GM11168 (cell line): ENCODE results near the gene TMCO4.

Experiments used
- in situ Hi-C: fragments of 300-500 bp; cut with MboI; formaldehyde crosslinking; loops from one replicate; pipeline ENCODE4 v1.12.0; 2022; ENCODE audit warnings: low sequenced_read_pairs; ENCODE audit not compliant: unreplicated experiment

TMCO4 gene

GRCh38 chr1:19752083-19752696 is 47.5 kb downstream of the TMCO4 start:
- in situ Hi-C loops = no loop called here

DNA sequence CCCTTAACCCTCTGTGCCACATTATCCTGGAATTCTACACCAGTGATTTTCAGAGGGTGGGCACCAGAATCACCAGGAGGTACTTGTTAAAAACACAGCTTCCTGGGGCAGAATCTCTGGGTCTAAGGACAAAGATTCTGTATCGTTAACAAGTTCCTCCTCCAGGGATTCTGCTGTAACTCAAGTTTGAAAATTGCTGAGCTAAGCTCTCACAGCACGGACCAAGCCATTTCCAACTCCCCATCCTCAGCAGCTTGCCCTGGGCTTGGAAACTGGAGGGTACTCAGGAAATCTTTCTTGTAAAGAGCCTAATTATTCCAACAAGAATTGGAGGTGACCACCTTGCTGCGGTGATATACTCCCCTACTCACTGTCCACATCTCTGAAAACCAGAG is 48.8 kb downstream of the TMCO4 start:
- in situ Hi-C loops = no loop called here

- in situ Hi-C loops = no loop called here
Measured at GRCh38 chr1:19750101-19750881, 49.4 kb downstream of the TMCO4 start.

GRCh38 chr1:19749685-19750084 is 50.0 kb downstream of the TMCO4 start:
- in situ Hi-C loops = no loop called here

GRCh38 chr1:19747761-19748160 is 52.0 kb downstream of the TMCO4 start:
- in situ Hi-C loops = no loop called here

- in situ Hi-C loops = no loop called here
Measured at GRCh38 chr1:19744886-19745285, 54.8 kb downstream of the TMCO4 start.

GRCh38 chr1:19744335-19744743 is 55.4 kb downstream of the TMCO4 start:
- in situ Hi-C loops = no loop called here

- in situ Hi-C loops = no loop called here
Measured at GRCh38 chr1:19743793-19744192, 55.9 kb downstream of the TMCO4 start.

- in situ Hi-C loops = no loop called here
Measured at GRCh38 chr1:19743180-19743579, 56.5 kb downstream of the TMCO4 start.

- in situ Hi-C loops = no loop called here
Measured at GRCh38 chr1:19739628-19740027, 60.1 kb downstream of the TMCO4 start.

- in situ Hi-C loops = no loop called here
Measured at GRCh38 chr1:19738669-19739068, 61.0 kb downstream of the TMCO4 start.

DNA sequence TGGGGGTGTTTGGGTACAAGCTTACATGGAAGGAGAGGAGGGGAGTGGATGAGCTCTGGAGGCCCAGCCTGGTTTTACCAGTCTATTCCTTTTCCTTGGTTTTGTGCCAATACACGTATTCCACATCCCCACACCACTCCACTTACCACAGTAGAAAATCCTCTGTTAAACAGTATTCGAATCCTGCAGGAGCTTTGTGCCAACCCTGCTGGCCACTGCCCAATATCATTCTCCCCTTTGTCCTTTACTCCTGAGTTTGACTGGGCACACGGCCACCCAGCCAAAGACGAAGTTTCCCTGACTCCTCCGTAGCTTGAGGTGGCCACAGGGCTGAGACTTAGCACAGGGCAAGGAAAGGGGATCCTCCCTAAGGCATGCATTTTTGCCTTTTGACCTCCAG is 61.6 kb downstream of the TMCO4 start:
- in situ Hi-C loops = no loop called here

DNA sequence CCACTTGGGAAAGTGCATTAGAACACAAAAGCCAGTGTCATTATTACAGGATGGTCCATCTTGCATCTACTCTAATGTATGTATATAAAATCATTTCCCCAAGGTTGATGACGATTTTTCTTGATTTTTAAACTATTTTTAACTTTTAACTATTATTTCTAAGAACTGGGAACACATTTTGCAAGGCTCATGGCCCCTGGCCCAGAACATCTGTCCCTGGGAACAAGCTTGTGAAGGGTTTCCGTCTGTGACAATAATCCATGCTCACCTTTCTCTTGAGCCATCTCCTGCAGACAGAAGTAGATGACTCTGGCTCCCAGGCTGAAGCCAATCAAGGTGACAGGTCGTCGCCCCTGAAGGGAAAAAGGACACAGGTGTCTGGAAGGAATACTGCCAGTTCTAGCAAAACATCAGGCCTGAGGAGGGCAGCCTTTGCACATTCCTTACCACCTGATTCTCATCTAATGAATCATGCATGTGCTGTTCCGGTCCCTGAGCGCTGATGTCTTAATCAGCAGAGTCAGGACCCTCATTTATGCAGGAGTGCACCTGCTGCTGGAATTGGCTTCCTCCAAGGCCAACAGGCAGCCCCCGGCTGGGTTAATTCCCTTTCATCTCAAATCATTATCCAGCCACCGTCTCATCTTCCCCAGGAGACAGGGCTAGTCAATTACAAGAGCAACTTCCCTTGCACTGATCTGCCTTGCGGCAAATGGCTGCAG is 62.5 kb downstream of the TMCO4 start:
- in situ Hi-C loops = no loop called here

DNA sequence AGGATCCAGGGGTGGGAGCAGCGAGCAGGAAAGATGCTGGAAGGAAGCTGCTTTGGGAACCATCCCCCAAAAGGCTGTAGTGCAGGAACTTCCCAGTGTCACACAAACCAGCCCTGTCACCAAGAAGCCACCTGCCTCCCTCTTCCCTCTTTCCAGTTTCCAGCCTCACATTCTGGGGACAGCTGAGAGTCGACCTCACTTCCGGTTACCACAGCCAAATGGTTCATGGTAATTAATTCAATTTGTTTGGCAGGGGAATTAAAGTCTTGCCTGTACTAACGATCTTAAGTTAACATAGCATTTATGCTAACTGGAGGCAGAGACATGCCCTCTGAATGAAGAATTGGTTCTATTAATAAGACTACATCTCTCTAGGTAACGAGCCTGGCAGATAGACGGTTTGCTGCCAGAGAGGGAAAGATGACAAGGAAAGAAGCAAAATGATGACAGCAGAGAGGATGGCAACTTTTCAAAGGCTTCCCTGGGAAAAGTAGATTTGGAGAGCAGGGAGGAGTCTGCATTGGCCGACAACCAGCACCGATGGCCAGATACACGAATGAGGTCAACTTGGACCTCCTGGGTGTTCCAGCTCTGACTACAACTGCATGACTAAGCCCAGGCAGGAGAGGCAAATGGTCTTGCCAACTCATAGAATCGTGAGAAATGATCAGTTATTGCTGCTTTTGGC is 64.1 kb downstream of the TMCO4 start:
- in situ Hi-C loops = no loop called here

- in situ Hi-C loops = no loop called here
Measured at GRCh38 chr1:19734472-19734999, 65.2 kb downstream of the TMCO4 start.

GRCh38 chr1:19734056-19734455 is 65.7 kb downstream of the TMCO4 start:
- in situ Hi-C loops = no loop called here

DNA sequence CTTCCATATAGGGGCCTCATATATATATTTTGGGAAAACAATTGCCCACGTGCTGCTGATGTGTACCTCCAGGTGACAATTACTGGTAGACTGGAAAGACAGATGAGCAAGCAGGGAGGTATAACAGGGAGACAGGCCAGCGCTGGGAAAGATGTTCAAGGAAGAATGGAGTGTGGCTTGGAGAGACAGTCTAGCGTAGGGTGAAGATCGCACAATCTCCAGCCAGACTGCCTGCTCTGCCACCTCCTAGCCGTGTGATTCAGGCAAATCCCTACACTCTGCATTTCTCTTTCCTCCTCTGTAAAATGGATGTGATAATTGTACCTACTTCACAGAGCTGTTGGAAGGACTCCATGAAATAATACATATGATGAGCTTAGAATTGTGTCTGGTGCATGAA is 66.1 kb downstream of the TMCO4 start:
- in situ Hi-C loops = no loop called here

DNA sequence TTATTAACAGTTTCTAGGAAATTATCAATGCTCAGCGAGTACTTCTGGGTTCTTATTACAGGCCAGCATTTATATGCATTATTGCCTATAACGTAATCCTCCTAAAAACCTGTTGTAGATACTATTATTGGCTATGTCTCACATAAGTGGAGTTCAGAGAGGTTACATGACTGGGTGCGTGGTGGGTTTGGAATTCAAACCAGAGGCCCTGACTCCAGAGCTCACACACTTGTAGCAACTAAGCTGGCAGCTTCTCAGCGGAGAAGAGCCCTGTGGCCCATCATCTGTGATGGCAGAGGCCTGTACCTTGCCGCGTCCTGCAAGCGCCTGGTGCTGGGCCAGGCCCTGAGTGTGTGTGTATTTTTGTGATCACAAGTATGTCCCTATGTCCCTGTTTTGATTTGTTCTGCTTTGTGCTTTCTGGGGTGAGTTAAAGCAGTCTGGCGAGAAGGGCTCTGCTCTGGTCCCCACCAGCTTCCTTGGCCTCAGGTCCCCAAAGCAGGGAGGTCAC is 68.3 kb downstream of the TMCO4 start:
- in situ Hi-C loops = no loop called here

- in situ Hi-C loops = no loop called here
Measured at GRCh38 chr1:19730793-19731192, 68.9 kb downstream of the TMCO4 start.

GRCh38 chr1:19730232-19730631 is 69.5 kb downstream of the TMCO4 start:
- in situ Hi-C loops = no loop called here
